HG02623 (cell line): Measurements from ENCODE around the gene DDX27.
"Not testable (repeated sequence)": the region's sequence is repeated elsewhere in the genome, so short reads cannot be mapped to it uniquely, and the experiment has no call there.

Experiments
- ATAC-seq: cut with Tn5 transposase; IDR thresholded peaks from one replicate; pipeline ENCODE4 v1.9.1; 2021; ENCODE audit warnings: moderate library complexity; ENCODE audit not compliant: unreplicated experiment

DDX27 gene, protein sequence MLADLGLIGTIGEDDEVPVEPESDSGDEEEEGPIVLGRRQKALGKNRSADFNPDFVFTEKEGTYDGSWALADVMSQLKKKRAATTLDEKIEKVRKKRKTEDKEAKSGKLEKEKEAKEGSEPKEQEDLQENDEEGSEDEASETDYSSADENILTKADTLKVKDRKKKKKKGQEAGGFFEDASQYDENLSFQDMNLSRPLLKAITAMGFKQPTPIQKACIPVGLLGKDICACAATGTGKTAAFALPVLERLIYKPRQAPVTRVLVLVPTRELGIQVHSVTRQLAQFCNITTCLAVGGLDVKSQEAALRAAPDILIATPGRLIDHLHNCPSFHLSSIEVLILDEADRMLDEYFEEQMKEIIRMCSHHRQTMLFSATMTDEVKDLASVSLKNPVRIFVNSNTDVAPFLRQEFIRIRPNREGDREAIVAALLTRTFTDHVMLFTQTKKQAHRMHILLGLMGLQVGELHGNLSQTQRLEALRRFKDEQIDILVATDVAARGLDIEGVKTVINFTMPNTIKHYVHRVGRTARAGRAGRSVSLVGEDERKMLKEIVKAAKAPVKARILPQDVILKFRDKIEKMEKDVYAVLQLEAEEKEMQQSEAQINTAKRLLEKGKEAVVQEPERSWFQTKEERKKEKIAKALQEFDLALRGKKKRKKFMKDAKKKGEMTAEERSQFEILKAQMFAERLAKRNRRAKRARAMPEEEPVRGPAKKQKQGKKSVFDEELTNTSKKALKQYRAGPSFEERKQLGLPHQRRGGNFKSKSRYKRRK

DNA sequence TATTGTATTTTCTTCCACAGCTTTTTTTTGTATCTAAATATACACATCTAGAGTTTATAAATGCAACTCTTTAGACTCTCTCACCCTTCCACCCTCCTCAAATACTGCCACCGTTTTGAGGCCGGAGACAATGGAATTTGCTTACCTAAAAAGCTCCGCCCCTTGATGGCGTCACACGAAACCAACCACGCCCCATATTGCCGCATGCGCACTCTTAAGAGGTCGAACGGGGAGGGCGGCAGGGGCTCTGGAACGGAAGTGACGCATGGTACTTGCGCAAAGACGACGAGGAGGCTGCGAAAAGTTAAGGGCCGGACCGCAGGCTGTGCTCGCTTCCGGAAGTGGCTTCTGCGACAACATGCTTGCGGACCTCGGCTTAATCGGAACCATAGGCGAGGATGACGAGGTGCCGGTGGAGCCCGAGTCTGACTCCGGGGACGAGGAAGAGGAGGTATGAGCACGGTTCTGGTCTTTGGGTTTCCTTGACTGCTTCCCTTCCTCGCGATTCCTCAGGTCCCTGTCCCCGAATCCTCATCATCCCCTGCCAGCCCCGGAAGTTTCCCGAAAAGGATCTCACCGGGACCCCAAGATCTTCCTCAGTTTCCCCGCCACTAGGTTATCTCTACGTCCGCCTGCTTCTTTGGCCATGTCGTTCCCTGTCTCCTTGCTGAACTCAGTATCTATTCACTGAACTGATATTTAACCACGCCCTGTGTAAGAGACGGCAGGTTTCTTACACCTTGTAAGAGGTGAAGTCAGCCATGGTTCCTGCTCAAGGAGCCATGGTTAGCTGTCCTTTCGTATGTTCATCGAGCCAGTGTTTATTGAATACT, at the start of gene DDX27:
TSS of gene DDX27 (plus strand) at position 326 of the 833 bp plus-strand sequence. CDS start at position 359, 33 bp downstream.
- ATAC-seq: peak; percentile 88

DNA sequence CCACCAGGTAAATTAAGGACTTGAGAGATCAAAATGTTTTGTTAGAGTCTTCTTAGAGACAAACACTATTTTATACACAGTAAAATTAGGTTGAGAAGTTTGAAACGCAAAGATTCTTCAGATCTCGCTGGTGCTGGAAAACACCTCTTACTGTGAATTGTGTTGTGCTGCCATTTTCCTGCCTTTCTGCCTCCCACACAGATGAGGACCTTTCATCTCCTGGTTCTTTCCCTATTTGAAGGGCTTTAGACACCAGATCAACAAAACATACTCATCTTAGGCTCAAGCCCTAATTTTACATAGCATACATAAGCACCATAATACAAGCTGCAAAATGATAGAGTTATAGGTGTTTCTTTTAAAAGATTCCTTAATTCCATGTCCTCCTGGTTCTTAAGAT, 49.7 kb upstream of the DDX27 start:
- no peak for ATAC-seq

DNA sequence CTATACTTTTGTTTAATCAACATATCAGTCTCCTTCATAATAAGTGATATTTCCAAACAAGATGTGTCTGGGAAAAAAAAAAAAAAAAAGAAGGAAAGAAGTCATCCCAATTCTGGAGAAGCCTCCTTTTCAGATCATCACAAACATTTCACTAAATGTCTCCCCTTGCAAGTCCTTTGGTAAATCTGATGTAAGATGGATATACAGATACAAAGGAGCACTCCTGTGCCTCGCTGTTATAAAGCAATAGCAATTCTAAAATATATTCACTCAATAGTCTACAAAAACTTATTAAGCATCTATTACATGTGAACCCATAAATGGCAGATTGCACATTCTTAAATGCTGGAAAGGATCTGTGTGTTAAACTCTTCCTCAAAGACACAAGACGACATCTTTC, 48.5 kb upstream of the DDX27 start:
- ATAC-seq: no peak

DNA sequence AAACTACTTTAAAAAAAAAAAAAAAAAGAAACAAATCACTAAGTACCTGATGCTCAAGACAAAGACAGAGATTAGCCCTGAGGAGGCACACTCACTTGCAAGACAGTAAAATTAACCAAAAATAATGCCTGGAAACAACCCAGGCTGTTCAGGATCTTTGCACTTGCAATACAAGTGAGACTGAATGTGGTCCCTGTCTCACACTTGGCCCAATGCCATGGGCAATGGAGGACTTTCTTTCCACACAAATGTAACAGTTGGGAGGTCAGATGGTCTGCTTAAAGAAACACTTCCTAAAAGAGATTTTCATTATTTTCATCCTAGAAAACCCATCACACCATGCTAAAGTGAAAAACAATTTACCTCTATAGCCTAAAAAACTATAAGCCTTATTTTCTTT, 47.3 kb upstream of the DDX27 start:
- no peak for ATAC-seq

DNA sequence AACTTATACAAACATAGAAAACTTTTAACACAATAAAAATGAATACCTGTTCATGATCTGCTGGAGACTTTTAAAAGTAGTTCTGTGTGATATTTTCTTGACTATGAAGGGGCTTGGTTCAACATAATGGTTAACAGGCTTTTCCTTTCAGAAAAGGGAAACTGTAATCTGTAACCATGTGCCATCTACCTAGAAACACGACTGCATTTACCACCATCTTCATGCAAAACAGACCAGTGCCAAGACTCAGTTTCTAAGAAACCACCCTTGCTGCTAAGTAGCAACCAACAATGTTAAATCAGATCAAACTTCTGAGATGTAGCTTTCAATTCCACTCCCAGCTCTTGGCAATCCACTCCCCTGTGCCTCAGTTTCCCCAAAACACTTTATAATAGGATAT, 46.8 kb upstream of the DDX27 start:
- no peak for ATAC-seq

DNA sequence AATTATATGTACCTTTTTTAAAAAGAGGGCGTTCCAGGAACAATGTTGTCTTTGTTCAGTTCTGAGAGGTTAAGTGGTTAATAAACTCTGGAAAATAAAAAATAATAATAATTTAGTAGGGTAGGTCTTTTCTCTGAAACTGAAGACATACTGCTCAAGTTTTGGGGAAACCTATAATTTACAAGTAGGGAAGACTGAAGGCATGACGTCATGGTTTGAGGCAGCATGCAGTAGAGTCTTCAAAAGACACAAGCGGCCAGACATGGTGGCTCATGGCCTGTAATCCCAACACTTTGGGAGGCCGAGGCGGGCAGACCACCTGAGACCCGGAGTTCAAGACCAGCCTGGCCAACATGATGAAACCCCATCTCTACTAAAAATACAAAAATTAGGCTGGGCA, 45.0 kb upstream of the DDX27 start:
- no peak for ATAC-seq

DNA sequence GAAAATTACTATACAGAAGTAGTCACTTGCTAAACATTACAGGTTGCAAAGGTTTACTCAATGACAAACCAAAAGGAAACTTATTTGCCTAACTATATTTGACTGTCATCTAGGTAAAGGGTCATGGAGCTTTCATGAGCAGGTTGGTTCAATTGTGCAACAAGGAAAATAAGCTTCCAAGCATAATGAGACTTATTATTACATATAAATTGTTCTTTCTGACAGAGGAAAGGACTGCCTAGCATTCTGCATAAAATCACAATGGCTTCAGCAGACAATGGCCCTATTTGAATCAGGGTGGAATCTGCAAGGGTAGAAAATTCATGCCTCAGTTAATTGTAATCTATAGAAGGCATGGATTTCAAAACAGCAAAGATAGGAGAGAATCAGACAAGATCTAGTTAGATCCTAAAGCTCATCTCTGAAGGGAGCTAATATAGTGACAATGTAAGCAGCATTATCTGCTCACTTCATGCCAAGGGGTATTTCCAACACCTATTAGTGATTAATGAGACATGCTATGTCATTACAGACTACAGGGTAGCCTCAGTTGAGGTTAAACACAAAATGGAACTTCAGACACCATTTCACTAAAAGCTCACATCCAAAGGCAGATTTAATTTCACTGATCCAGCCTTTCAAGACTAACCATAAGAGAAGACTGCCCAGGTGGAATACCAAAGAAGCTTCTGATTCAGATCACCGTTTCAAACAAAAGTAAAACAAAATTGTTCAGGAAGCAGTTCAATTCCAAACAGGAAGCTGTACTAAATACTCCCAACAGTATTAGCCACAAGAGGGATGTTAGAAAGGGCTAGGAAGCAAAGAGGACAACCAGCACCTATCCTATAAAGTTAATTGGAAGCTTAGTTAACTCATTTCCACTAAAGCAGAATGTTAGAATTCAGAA, 39.6 kb upstream of the DDX27 start:
- ATAC-seq: no peak

DNA sequence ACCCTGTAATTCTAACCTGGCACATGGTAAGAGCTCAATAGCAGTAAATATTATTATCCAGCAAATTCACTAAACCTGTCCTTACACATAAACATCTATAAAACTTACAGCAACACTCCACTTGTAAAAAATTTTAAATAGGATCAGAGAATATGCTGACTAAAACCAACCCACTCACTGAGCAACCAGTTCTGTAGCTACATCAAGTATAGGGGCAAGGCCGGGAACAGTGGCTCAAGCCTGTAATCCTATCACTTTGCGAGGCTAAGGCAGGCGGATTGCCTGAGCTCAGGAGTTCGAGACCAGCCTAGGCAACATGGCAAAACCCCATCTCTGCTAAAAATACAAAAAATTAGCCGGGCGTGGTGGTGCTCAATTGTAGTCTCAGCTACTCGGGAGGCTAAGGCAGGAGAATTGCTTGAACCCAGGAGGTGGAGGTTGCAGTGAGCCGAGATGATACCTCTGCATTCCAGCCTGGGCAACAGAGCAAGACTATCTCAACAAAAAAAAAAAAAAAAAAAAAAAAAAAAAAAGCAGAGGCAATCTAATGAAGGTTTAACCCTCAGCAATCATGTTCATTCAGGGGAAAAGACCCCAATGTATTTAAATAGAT, 37.8 kb upstream of the DDX27 start:
- no peak for ATAC-seq

DNA sequence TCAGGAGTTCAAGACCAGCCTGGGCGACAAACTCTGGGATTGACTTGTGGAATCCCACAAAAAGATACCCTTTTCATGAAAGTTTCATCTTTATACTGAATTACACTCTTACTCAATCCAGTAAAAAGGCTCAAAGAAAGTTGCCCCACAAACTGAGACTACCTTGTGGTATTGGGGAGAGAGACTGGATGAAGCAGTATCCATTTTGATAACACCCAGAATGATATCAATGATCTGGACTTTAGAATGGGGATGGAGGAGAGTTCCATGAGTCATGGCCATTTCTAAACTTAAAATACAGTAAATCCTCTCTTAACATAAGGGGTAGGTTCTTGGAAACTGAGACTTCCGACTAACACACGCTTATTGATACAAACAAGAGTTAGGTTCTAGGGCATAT, 35.8 kb upstream of the DDX27 start:
- ATAC-seq: no peak

DNA sequence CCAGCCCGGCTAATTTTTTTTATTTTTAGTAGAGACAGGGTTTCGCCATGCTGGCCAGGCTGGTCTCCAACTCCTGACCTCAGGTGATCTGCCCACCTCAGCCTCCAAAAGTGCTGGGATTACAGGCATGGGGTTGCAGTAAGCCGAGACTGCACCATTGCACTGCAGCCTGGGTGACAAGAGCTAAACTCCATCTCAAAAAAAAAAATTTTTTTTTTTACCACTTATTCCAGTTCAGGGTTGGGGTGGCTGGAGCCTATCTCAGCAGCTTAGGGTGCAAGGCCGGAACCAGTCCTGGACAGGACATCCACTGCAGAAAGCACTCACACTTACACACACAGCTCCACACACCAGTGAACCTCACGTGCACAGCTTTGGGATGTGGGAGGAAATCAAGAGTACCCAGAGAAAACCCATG, 35.1 kb upstream of the DDX27 start:
- ATAC-seq: not testable (repeated sequence)

DNA sequence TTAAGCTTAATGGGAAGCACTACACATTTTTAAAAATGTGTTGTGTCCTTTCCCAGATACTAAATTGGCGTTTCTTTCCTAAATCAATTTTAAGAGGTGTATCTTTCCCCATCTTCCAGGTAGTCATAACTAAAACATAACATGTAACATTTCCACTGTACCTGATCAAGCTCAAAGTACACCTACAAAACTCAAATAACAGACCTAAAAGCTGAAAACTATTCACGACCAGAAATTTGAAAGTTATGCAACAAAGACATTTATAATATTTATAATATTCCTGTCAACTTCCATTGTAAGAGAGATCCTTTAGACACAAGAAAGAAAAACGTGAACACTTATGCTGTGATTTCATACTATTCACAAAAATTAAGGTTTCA, 34.5 kb upstream of the DDX27 start:
- ATAC-seq: no peak

DNA sequence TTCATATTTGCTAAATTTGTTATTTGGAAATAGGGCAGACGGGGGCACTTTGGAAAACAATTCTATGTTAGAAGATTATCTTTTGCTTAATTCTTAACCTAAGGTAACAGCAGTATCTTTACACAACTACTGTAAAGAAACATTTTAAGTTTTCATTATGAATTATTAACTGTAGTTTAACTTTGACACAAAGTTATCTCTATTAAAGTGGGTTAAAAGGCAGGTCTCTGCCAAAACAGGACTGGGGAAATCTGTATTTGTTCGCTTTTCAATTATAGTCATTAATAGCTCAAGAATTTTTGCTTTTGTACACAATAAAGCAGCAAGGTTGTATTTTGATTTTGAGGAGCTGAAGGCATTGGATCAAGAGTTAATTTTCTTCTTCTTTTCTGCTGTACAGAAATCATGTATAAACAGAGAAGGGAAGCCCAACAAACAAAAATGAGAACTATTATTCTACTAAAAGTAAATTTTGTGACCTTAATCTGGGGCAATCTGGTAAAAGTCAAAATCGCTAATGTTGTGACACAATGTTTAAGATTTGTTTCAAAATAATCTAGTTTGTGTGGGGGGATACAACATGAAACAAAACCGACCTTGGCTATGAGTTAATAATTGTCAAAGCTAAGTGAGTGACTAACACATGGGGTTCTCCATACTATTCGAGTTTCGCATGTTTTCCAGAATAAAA, 34.0 kb upstream of the DDX27 start:
- no peak for ATAC-seq

DNA sequence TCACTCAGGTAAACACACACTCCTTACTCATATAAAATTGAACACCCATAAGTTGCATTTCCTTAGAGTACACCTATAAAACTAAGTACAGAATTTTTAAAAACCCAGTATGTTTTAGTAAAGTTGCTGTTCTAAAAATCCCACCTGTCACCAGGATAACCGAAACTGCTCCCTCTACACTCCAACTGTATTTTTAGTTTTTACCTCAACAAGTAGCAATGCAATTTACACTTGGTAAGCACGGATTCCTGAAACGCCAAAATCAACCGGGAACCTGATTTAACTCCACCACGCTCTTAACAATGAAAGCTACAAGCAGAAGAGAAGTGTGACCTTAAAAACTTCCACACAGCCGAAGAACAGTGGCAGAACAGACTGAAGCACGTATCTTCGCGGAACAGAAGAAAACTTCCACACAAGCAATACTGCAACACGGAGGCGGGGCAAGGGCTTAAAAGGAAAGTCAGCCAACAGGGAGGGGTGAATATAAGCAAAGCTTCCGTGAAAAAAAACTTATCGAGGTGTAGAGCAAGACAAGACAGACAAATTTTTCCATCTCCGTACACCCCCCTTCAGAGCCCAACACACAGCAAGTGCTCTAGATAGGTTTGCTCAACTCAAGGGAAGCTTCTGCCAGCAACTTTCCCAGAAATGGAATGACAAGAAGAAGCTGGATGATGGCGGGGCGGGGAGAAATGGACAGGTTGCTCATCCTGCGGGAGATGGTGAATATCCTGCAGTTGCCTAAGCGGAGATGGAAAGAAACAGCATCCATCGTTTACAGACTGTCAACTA, 32.5 kb upstream of the DDX27 start:
- no peak for ATAC-seq

DNA sequence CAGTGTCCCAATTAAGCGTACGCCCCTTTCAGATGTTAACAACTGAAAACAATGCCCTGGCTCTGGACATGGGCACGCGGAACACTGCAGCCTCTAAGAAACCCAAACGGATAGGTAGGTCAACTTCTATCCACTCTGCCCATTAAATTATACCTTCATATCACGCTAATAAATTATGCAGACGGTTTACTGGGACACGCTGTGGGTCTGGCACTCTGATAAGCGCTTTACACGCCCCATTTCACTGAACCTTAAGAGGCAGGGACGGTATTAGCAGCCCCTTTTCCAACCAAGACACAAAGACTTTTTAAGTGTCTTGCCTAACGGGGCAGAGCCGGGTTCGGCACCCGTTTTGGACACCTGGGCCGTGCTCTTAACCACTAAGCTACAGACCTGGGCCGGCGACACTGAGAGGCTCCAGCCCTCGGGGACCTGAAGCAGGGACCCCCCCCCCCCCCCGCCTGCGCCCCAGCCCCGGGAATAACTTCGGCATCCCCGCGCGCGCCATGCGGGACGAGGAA, 31.8 kb upstream of the DDX27 start:
- ATAC-seq: peak; percentile 4

DNA sequence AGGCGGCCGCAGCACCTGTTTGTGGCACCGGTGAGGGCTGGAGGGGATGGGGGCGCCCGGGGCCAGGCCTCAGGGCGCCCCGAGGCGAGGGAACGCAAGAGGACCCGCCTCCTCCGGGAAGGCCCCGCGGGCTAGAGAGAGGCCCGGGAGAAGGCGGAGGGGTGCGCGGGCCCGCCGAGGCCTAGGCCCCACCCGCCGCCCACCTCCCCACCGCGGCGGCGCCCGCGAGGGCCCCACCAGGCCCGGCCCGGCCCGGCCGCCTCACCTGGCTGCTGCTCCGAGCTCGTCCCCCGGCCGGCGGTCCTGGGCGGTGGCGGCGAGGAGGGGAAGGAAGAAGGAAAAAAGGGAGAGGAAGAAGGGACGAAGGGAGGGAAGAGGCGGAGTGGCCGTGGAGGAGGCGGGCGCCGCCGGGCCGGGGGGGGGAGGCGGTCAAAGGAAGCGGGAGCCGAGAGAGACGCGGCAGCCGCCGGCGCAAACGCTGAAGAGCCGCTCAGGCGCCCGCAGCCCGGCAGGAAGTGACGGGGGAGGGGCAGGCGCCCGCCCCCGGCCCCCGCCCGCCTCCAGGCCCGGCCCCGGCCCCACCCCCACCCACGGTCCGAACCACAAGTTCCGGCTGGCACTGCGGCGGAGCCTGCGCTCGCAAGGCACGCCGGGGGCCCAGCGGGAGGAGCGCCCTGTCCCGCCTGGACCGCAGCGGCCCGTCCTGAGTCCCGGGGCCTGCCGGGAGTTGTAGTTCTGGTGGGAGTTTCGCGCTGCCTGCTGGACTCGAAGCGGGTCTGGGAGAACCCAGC, 31.2 kb upstream of the DDX27 start, which contains the start of gene STAU1:
TSS of gene STAU1 (minus strand) at position 484 of the 791 bp plus-strand sequence. CDS start 22,133 bp downstream, outside the sequence.
- peak; percentile 80 for ATAC-seq

DNA sequence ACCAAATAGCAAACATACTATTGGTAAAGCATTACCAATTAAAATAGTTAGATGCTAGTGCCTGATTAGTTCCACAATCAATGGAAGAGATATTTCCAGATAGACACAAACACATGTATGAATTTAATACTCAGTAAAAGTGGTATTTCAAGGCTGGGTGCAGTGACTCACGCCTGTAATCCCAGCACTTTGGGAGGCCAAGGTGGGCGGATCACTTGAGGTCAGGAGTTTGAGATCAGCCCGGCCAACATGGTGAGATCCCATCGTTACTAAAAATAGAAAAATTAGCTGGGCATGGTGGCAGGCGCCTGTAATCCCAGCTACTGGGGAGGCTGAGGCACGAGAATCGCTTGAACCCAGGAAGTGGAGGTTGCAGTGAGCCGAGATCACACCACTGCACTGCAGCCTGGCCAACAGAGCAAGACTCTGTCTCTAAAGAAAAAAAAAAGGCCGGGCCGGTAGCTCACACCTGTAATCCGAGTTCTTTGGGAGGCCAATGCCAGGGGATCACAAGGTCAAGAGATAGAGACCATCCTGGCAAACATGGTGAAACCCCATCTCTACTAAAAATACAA, 26.2 kb upstream of the DDX27 start:
- ATAC-seq: not testable (repeated sequence)

DNA sequence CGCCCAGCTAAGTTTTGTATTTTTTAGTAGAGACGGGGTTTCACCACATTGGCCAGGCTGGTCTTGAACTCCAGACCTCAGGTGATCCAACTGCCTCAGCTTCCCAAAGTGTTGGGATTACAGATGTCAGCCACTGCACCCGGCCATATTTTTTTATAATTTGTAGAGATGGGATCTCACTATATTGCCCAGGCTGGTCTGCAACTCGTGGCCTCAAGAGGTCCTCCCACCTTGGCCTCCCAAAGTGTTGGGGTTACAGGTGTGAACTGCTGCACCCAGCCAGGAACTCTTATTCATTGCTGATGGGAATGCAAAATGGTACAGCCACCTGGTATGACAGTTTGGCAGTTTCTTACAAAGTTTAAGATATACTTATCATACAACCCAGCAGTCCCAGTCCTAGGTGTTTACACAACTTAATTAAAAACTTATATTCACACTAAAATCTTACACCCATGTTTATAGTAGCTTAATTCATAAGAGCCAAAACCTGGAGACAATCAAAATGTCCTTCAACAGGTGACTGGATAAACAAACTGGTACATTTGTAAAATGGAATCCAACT, 19.4 kb upstream of the DDX27 start:
- no peak for ATAC-seq
